ENCODE data around the gene HSPA6. TPM values are rescaled to one million over a fixed set of nuclear protein-coding genes. Genes with fewer than 3 reads are reported as not detected.
A peak's percentile ranks its signal among the peaks of the same experiment; 100 is the strongest.
"Not testable (repeated sequence)": the region's sequence is repeated elsewhere in the genome, so short reads cannot be mapped to it uniquely, and the experiment has no call there.

HSPA6 gene
- total RNA-seq (under 1 TPM; 0.27 to 0.50 TPM), total RNA-seq (4.4 to 8.9 reads per million in 2 donors)

GRCh38 chr1:161523817-161524741, at the start of gene HSPA6:
Gene HSPA6 (plus strand): TSS chr1:161524540. CDS start chr1:161524659, 119 bp downstream.
- not testable (repeated sequence) for H3K4me1 Mint-ChIP-seq

GRCh38 chr1:161477711-161478110, 46.6 kb upstream of the HSPA6 start:
- H3K36me3 Mint-ChIP-seq (ENCODE audit: low read depth); ATAC-seq; H3K9me3 ChIP-seq (ENCODE audit: control insufficient read depth, low read length, poor library complexity, severe bottlenecking); DNase-seq; H3K27ac Mint-ChIP-seq; H3K4me1 Mint-ChIP-seq: not testable (repeated sequence)
- H3K4me3 Mint-ChIP-seq: peak overlapping the region; percentile 56
- H3K27me3 Mint-ChIP-seq: peaks cover 36% of the 10 kb centered on the region

More at GRCh38 chr1:161523817-161524741, at the start of gene HSPA6:
- not testable (repeated sequence) for H3K27me3 Mint-ChIP-seq; H3K36me3 Mint-ChIP-seq (ENCODE audit: low read depth); H3K9me3 ChIP-seq (ENCODE audit: control insufficient read depth, low read length, poor library complexity, severe bottlenecking)
- peak within 1 kb of the TSS; percentile 98 for H3K27ac Mint-ChIP-seq
- DNase-seq (peak; percentile 37 to 64 (median 45)), ATAC-seq (peak; percentile 78)
- H3K4me3 Mint-ChIP-seq: peak within 1 kb of the TSS; percentile 87

- H3K9me3 ChIP-seq (ENCODE audit: control insufficient read depth, low read length, poor library complexity, severe bottlenecking): no peaks in the 10 kb centered on the region
- Mint-ChIP-seq H3K4me1 (no peaks in the 10 kb centered on the region), H3K27ac (no peak overlapping the region), H3K36me3 (ENCODE audit: low read depth) (no peaks in the 10 kb centered on the region), H3K4me3 (no peak overlapping the region), H3K27me3 (peaks cover 24% of the 10 kb centered on the region)
- no peak for DNase-seq
- ATAC-seq: no peak
Observed at GRCh38 chr1:161478985-161479384, 45.4 kb upstream of the HSPA6 start.

- Mint-ChIP-seq H3K27me3 (peaks cover 12% of the 10 kb centered on the region), H3K4me3 (no peak overlapping the region), H3K27ac (no peak overlapping the region), H3K36me3 (ENCODE audit: low read depth) (no peaks in the 10 kb centered on the region), H3K4me1 (no peaks in the 10 kb centered on the region)
- ATAC-seq (no peak), DNase-seq (no peak)
- H3K9me3 ChIP-seq (ENCODE audit: control insufficient read depth, low read length, poor library complexity, severe bottlenecking): no peaks in the 10 kb centered on the region
Observed at GRCh38 chr1:161480381-161481035, 43.8 kb upstream of the HSPA6 start.

GRCh38 chr1:161481624-161482392, 42.5 kb upstream of the HSPA6 start:
- H3K9me3 ChIP-seq (ENCODE audit: control insufficient read depth, low read length, poor library complexity, severe bottlenecking): no peaks in the 10 kb centered on the region
- no peak overlapping the region for H3K4me3 Mint-ChIP-seq
- H3K27me3 Mint-ChIP-seq: peaks cover 12% of the 10 kb centered on the region
- DNase-seq (no peak), ATAC-seq (no peak)
- no peaks in the 10 kb centered on the region for H3K36me3 Mint-ChIP-seq (ENCODE audit: low read depth)
- no peaks in the 10 kb centered on the region for H3K4me1 Mint-ChIP-seq
- no peak overlapping the region for H3K27ac Mint-ChIP-seq

- Mint-ChIP-seq H3K4me3 (no peak overlapping the region), H3K36me3 (ENCODE audit: low read depth) (no peaks in the 10 kb centered on the region), H3K4me1 (peaks cover 2% of the 10 kb centered on the region), H3K27me3 (peaks cover 11% of the 10 kb centered on the region), H3K27ac (no peak overlapping the region)
- H3K9me3 ChIP-seq (ENCODE audit: control insufficient read depth, low read length, poor library complexity, severe bottlenecking): no peaks in the 10 kb centered on the region
- ATAC-seq (no peak), DNase-seq (no peak)
Observed at GRCh38 chr1:161482610-161483009, 41.7 kb upstream of the HSPA6 start.

- H3K4me3 Mint-ChIP-seq: no peak overlapping the region
- peaks cover 5% of the 10 kb centered on the region for H3K27me3 Mint-ChIP-seq
Observed at GRCh38 chr1:161483361-161483760, 41.0 kb upstream of the HSPA6 start.

GRCh38 chr1:161484613-161485012, 39.7 kb upstream of the HSPA6 start:
- no peak for DNase-seq
- Mint-ChIP-seq H3K27me3 (peaks cover 14% of the 10 kb centered on the region), H3K4me1 (peaks cover 4% of the 10 kb centered on the region), H3K36me3 (ENCODE audit: low read depth) (no peaks in the 10 kb centered on the region), H3K27ac (no peak overlapping the region), H3K4me3 (no peak overlapping the region)
- ATAC-seq: no peak
- H3K9me3 ChIP-seq (ENCODE audit: control insufficient read depth, low read length, poor library complexity, severe bottlenecking): no peaks in the 10 kb centered on the region

More at GRCh38 chr1:161483361-161483760, 41.0 kb upstream of the HSPA6 start:
- ATAC-seq (no peak), DNase-seq (no peak)
- Mint-ChIP-seq H3K4me1 (peaks cover 2% of the 10 kb centered on the region), H3K36me3 (ENCODE audit: low read depth) (no peaks in the 10 kb centered on the region), H3K27ac (no peak overlapping the region)
- no peaks in the 10 kb centered on the region for H3K9me3 ChIP-seq (ENCODE audit: control insufficient read depth, low read length, poor library complexity, severe bottlenecking)

- H3K36me3 Mint-ChIP-seq (ENCODE audit: low read depth): no peaks in the 10 kb centered on the region
- H3K27ac Mint-ChIP-seq: no peak overlapping the region
- H3K27me3 Mint-ChIP-seq: peaks cover 37% of the 10 kb centered on the region
- peak in 1 of 3 donors; percentile 12 for DNase-seq
- ATAC-seq: peak; percentile 70
- H3K4me1 Mint-ChIP-seq: peaks cover 17% of the 10 kb centered on the region
- H3K4me3 Mint-ChIP-seq: no peak overlapping the region
- no peaks in the 10 kb centered on the region for H3K9me3 ChIP-seq (ENCODE audit: control insufficient read depth, low read length, poor library complexity, severe bottlenecking)
Observed at GRCh38 chr1:161486806-161487741, 37.3 kb upstream of the HSPA6 start.

GRCh38 chr1:161491472-161491871, 32.9 kb upstream of the HSPA6 start:
- ATAC-seq: peak; percentile 57
- H3K9me3 ChIP-seq (ENCODE audit: control insufficient read depth, low read length, poor library complexity, severe bottlenecking): no peaks in the 10 kb centered on the region
- peaks cover 7% of the 10 kb centered on the region for H3K36me3 Mint-ChIP-seq (ENCODE audit: low read depth)
- peaks cover 74% of the 10 kb centered on the region for H3K27me3 Mint-ChIP-seq
- no peak overlapping the region for H3K27ac Mint-ChIP-seq
- peaks cover 21% of the 10 kb centered on the region for H3K4me1 Mint-ChIP-seq
- H3K4me3 Mint-ChIP-seq: no peak overlapping the region
- no peak for DNase-seq

- H3K9me3 ChIP-seq (ENCODE audit: control insufficient read depth, low read length, poor library complexity, severe bottlenecking): no peaks in the 10 kb centered on the region
- Mint-ChIP-seq H3K36me3 (ENCODE audit: low read depth) (peaks cover 7% of the 10 kb centered on the region), H3K4me3 (no peak overlapping the region), H3K4me1 (peaks cover 18% of the 10 kb centered on the region), H3K27ac (no peak overlapping the region), H3K27me3 (peaks cover 81% of the 10 kb centered on the region)
- no peak for ATAC-seq
- DNase-seq: no peak
Observed at GRCh38 chr1:161492827-161493226, 31.5 kb upstream of the HSPA6 start.

- Mint-ChIP-seq H3K36me3 (ENCODE audit: low read depth) (peaks cover 7% of the 10 kb centered on the region), H3K4me3 (no peak overlapping the region), H3K27me3 (peaks cover 71% of the 10 kb centered on the region), H3K27ac (no peak overlapping the region), H3K4me1 (peaks cover 16% of the 10 kb centered on the region)
- no peak for DNase-seq
- no peak for ATAC-seq
- H3K9me3 ChIP-seq (ENCODE audit: control insufficient read depth, low read length, poor library complexity, severe bottlenecking): no peaks in the 10 kb centered on the region
Observed at GRCh38 chr1:161494091-161494735, 30.1 kb upstream of the HSPA6 start.
